Fibroblast of the aortic adventitia (primary cell): ENCODE measurements around the gene PTPMT1. TPM values are rescaled to one million over a fixed set of nuclear protein-coding genes. Genes with fewer than 3 reads are reported as not detected.
"Not testable (repeated sequence)": the region's sequence is repeated elsewhere in the genome, so short reads cannot be mapped to it uniquely, and the experiment has no call there.

Experiments
- DNase-seq: peaks from one replicate; pipeline ENCODE4 v3.0.0-alpha.2; 2010; ENCODE audit warnings: low read depth
- H3K4me3 ChIP-seq: 2 replicates; pipeline ENCODE4 v1.5.1; 2011; ENCODE audit warnings: low read depth, mild to moderate bottlenecking, control low read depth, low read length, moderate library complexity
- CTCF ChIP-seq: IDR thresholded peaks from 2 replicates; pipeline ENCODE4 v1.5.1; 2011; ENCODE audit warnings: mild to moderate bottlenecking, low read length, control low read depth, inconsistent platforms; ENCODE audit not compliant: insufficient read depth
- total RNA-seq: library from RNA; depleted of rRNA; stranded (reverse); fragments of >200 nt; gene quantifications from 2 replicates; pipeline ENCODE4 v1.2.3, GENCODE V29; 2012; ENCODE audit warnings: low replicate concordance

Gene PTPMT1
- total RNA-seq, 1 donor: 44.1 TPM

- no peak for DNase-seq
- no peak for TF ChIP-seq CTCF
- H3K4me3 ChIP-seq: no peak overlapping the region
Measured at GRCh38 chr11:47560426-47560825, 5.0 kb upstream of the PTPMT1 start.

GRCh38 chr11:47562393-47562792 is 3.0 kb upstream of the PTPMT1 start:
- not testable (repeated sequence) for DNase-seq, H3K4me3 ChIP-seq

DNA sequence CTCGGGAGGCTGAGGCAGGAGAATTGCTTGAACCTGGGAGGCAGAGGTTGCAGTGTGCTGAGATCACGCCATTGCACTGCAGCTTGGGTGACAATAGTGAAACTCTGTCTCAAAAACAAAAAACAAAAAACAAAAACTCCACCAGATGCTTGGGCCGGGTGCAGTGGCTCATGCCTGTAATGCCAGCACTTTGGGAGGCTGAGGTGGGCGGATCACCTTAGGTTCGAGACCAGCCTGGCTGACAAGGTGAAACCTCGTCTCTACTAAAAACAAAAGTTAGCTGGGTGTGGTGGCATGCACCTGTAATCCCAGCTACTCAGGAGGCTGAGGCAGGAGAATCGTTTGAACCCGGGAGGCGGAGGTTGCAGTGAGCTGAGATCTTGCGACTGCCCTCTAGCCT is 1.0 kb upstream of the PTPMT1 start:
- DNase-seq, H3K4me3 ChIP-seq: not testable (repeated sequence)

DNA sequence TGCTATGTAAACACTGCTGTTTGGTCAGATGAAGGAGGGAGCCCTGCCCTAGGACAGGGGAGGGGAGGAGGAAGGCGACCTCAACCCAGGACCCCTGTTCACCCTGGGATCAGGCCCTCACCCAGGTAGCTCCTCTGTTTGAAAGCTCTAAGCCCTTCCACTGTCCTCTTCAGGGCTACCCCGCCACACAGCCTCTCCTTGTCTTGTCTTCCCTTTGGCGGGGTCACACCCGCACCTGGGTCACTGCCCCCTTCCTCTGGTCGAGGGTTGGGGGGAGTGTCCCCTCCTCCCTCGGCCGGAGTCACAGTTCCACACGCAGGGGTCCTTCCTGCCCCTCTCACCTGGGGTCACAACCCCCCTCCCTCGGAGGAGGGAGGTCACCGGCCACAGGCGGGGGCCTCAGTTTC is 463 bp upstream of the PTPMT1 start:
- H3K4me3 ChIP-seq: peak overlapping the region; percentile 87
- TF ChIP-seq CTCF: no peak
- no peak for DNase-seq

DNA sequence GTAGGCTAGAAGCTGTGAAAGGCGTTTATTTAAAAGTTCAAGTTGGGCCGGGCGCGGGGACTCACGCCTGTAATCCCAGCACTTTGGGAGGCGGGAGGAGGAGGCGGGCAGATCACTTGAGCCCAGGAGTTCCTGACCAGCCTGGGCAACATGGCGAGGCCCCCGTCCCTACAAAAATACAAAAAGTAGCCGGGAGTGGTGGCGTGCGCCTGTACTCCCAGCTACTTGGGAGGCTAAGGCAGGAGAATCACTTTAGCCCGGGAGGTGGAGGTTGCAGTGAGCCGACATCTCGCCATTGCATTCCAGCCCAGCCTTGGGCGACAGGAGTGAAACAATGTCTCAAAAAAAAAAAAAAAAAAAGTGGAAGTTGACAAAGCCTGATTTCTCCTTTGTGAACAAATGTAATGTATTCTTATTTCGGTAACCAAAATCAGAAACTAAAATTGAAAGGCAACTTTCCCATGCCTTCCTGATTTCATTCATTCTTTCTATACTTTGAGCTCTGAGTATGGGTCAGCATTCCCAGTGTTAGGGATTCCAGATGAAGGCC is 825 bp downstream of the PTPMT1 start:
- no peak for DNase-seq
- no peak for TF ChIP-seq CTCF

GRCh38 chr11:47569646-47570045 is 4.2 kb downstream of the PTPMT1 start:
- TF ChIP-seq CTCF: no peak
- no peak for DNase-seq
- no peak overlapping the region for H3K4me3 ChIP-seq

More for the DNA sequence above, 825 bp downstream of the PTPMT1 start:
- peak overlapping the region; percentile 87 for H3K4me3 ChIP-seq

DNA sequence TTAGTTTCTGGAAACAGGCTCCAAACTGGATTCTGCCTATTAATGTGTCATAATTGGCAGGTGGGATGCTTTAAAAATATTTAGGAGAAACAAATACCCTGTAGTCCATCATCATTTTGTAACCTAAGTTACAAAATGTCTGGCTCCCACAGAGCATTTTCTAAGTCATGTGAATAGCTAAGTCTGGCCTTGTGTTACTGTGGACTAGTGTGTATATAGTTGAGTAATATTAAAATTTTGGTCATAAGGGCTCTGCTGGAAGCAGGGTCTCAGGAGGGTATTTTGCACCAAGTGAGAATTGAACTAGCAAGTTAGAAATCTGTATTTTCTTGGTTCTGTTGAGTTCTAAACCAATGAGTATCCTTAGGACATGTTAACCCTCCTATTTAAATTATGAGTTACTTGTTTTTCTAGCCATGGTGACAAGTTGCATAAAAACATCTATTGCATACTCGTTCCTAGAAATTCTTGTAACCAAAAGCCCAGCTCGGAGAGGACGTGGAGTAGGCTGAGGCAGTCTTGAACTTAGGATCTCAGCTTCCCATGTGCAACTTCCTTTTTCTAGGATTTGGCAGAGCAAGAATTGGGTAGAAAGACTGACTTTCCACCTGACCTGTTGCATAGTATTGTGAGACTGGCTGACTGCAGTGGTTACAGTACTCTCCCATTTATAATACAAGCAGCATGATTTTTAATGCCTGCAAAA is 5.4 kb downstream of the PTPMT1 start:
- no peak for DNase-seq
- TF ChIP-seq CTCF: no peak
- no peak overlapping the region for H3K4me3 ChIP-seq

- no peak for DNase-seq
- H3K4me3 ChIP-seq: no peak overlapping the region
- TF ChIP-seq CTCF: no peak
Measured at GRCh38 chr11:47571357-47571729, 5.9 kb downstream of the PTPMT1 start.
